Gastrocnemius medialis (tissue), 4 donors: ENCODE results near the gene YLPM1. TPM values are rescaled to one million over a fixed set of nuclear protein-coding genes. Genes with fewer than 3 reads are reported as not detected.
A peak's percentile ranks its signal among the peaks of the same experiment; 100 is the strongest.

ENCODE experiments used
- ATAC-seq, 2 donors: fragments of 150-250 bp; one replicate each; pipeline ENCODE4 v1.9.1; 2016
- DNase-seq, 2 donors: peaks; one replicate each; pipeline ENCODE4 v3.0.0-alpha.2; 2019
- H3K27ac ChIP-seq, 4 donors: fragments of 200-600 bp; sonication (generic); 1 replicate in 1 of 4; 2 replicates in 3 of 4; pipeline ENCODE4 v1.5.1; 2016 to 2018; ENCODE audit warnings: mild to moderate bottlenecking in 2 of 4, moderate library complexity in 1 of 4
- H3K27me3 ChIP-seq, 3 donors: fragments of 200-600 bp; sonication (generic) in 2 of 3; 1 replicate in 1 of 3; 2 replicates in 2 of 3; pipeline versions ENCODE4 v1.5.1 to v1.6.0; 2016 to 2019; ENCODE audit warnings: mild to moderate bottlenecking in 1 of 3, moderate library complexity in 1 of 3
- H3K36me3 ChIP-seq, 2 donors: fragments of 200-600 bp; sonication (generic) in 1 of 2; one replicate each; pipeline ENCODE4 v1.5.1; 2017 to 2018
- H3K4me1 ChIP-seq, 2 donors: fragments of 200-600 bp; sonication (generic) in 1 of 2; one replicate each; pipeline ENCODE4 v1.5.1; 2016 to 2017; ENCODE audit warnings: mild to moderate bottlenecking in 2 of 2
- H3K4me3 ChIP-seq, 4 donors: fragments of 200-600 bp; sonication (generic) in 3 of 4; 1 replicate in 1 of 4; 2 replicates in 3 of 4; pipeline ENCODE4 v1.5.1; 2016 to 2019; ENCODE audit warnings: mild to moderate bottlenecking in 2 of 4
- H3K9me3 ChIP-seq, 3 donors: fragments of 200-600 bp; sonication (generic) in 2 of 3; 1 replicate in 1 of 3; 2 replicates in 2 of 3; pipeline ENCODE4 v1.5.1; 2016 to 2019
- POLR2A ChIP-seq, 2 donors: fragments of 450-650 bp; IDR thresholded peaks; one replicate each; pipeline ENCODE4 v1.6.1; 2017; ENCODE audit warnings: antibody characterized with exemption in 2 of 2, mild to moderate bottlenecking in 2 of 2, moderate library complexity in 2 of 2
- in situ Hi-C, 4 donors: fragments of 200-750 bp; cut with MboI; loops; one replicate each; pipeline versions ENCODE4 v1.15.0 to v1.8.0; 2017; ENCODE audit warnings: low sequenced_read_pairs in 4 of 4
- intact Hi-C: fragments of 100-400 bp; cut with DNase I; formaldehyde crosslinking; loops from one replicate; pipeline ENCODE4 v1.15.1; 2023; ENCODE audit warnings: low total_unique reads
- total RNA-seq, 4 donors: library from RNA; depleted of rRNA; stranded (reverse); fragments of >200 nt; gene quantifications; one replicate each; pipeline versions ENCODE4 v1.1.0 to v1.2.3, GENCODE V29; 2016
- TF ChIP-seq, protein P1 (sequence below), 5 experiments: fragments of 450-650 bp in 3 of 5; fragments of 200-600 bp in 2 of 5; sonication (generic) in 2 of 5; IDR thresholded peaks in 4 of 5; conservative IDR thresholded peaks in 1 of 5; 1 replicate in 4 of 5; 2 replicates in 1 of 5; pipeline ENCODE4 v1.5.1; 2016 to 2019; ENCODE audit warnings: antibody characterized with exemption in 5 of 5, mild to moderate bottlenecking in 3 of 5, moderate library complexity in 3 of 5

Gene YLPM1
- total RNA-seq, 4 donors from 2014 or later = 22.2 to 29.2 (median 25.8) TPM

DNA sequence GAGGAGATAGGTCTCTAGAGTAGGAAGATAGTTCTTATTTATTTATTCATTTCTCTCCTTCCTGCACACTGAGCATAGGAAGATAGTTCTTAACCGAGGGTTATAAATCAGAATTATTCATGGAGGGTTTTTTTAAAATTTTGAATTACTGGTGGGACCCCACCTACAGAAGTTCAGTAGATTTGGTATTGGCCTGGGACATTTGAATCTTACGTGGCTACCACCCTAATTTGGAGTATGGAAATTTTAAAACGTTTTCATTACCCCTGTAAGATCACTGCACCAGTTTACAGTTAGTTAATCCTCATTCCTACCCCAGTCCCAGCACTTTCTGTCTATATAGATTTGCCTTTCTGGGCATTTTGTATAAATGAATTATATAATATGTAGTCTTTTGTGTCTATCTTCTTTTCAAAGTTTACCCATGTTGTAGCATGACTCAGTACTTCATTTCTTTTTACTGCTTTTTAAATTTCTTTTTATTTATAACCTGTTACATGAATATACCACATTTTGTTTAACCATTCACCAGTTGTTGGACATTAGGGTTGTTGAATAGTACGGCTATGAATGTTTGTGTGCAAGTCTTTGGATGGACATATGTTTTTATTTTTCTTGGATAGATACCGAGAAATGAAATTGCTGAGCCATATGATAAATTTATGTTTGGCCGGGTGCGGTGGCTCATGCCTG lies 44.9 kb downstream of the YLPM1 start:
- ATAC-seq (no peak), DNase-seq (no peak)
- Histone ChIP-seq H3K27me3 (no peaks in the 10 kb centered on the region), H3K9me3 (no peaks in the 10 kb centered on the region), H3K4me1 (no peaks in the 10 kb centered on the region), H3K27ac (no peak overlapping the region), H3K4me3 (no peak overlapping the region), H3K36me3 (peaks cover 0 to 64% of the 10 kb centered on the region in 2 donors)
- TF ChIP-seq POLR2A (IDR thresholded peaks at IDR 0.05) = no peak
- TF ChIP-seq, protein P1, sequence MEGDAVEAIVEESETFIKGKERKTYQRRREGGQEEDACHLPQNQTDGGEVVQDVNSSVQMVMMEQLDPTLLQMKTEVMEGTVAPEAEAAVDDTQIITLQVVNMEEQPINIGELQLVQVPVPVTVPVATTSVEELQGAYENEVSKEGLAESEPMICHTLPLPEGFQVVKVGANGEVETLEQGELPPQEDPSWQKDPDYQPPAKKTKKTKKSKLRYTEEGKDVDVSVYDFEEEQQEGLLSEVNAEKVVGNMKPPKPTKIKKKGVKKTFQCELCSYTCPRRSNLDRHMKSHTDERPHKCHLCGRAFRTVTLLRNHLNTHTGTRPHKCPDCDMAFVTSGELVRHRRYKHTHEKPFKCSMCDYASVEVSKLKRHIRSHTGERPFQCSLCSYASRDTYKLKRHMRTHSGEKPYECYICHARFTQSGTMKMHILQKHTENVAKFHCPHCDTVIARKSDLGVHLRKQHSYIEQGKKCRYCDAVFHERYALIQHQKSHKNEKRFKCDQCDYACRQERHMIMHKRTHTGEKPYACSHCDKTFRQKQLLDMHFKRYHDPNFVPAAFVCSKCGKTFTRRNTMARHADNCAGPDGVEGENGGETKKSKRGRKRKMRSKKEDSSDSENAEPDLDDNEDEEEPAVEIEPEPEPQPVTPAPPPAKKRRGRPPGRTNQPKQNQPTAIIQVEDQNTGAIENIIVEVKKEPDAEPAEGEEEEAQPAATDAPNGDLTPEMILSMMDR (IDR thresholded peaks at IDR 0.05 in 4 of 5, conservative IDR thresholded peaks at IDR 0.05 in 1 of 5) = no peak
- in situ Hi-C loops (no loop called here), intact Hi-C loops (no loop called here)

DNA sequence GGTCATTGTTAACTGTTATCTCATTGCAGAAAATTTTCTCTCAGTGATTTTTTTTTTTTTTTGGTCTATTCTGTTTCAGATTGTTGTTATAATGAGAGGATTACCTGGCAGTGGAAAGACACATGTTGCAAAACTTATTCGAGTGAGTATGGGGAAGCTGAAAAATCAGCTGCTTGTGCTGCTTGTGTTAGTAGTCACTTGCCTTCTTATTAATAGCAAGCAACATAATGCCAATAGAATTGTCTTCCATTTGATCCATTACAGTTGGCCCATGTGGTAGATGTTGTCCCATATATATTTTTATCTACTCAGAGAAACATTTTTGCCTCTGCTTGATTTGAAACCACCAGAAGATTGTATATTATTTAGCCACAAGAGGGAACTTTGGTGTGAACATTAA lies 53.0 kb downstream of the YLPM1 start:
- H3K4me1 ChIP-seq = no peaks in the 10 kb centered on the region
- intact Hi-C loops = no loop called here
- H3K9me3 ChIP-seq = no peaks in the 10 kb centered on the region
- H3K27ac ChIP-seq = peak overlapping the region in 3 of 4 donors; percentile 15 to 43 (median 26)
- peaks cover 0 to 90% of the 10 kb centered on the region in 2 donors for H3K36me3 ChIP-seq
- ATAC-seq = peak in 1 of 2 donors; percentile 36
- H3K27me3 ChIP-seq = no peaks in the 10 kb centered on the region
- no peak for DNase-seq
- no peak overlapping the region for H3K4me3 ChIP-seq
- in situ Hi-C loops = no loop called here
- TF ChIP-seq, protein P1 (IDR thresholded peaks at IDR 0.05 in 4 of 5, conservative IDR thresholded peaks at IDR 0.05 in 1 of 5) = no peak
- no peak for TF ChIP-seq POLR2A (IDR thresholded peaks at IDR 0.05)

DNA sequence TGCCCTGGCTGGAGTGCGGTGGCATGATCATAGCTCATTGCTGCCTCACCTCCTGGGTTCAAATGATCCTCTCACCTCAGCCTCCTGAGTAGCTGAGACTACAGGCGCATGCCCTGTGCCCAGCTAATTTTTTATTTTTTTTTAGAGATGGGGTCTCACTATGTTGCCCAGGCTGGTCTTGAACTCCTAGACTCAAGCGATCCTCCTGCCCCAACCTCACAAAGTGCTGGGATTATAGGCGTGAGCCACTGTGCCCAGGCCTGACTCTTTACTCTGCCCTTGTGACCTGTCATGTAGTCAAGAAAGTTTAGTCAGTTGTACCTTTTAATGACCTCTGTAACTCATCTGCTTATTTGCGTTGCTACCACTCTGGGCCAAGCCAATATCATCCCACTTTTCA lies 57.2 kb downstream of the YLPM1 start:
- H3K9me3 ChIP-seq = no peaks in the 10 kb centered on the region
- ATAC-seq (no peak), DNase-seq (no peak)
- no peaks in the 10 kb centered on the region for H3K4me1 ChIP-seq
- H3K27ac ChIP-seq = no peak overlapping the region
- peaks cover 0 to 64% of the 10 kb centered on the region in 2 donors for H3K36me3 ChIP-seq
- in situ Hi-C loops = no loop called here
- TF ChIP-seq, protein P1 (IDR thresholded peaks at IDR 0.05 in 4 of 5, conservative IDR thresholded peaks at IDR 0.05 in 1 of 5) = no peak
- TF ChIP-seq POLR2A (IDR thresholded peaks at IDR 0.05) = no peak
- no peak overlapping the region for H3K4me3 ChIP-seq
- intact Hi-C loops = no loop called here
- H3K27me3 ChIP-seq = no peaks in the 10 kb centered on the region

DNA sequence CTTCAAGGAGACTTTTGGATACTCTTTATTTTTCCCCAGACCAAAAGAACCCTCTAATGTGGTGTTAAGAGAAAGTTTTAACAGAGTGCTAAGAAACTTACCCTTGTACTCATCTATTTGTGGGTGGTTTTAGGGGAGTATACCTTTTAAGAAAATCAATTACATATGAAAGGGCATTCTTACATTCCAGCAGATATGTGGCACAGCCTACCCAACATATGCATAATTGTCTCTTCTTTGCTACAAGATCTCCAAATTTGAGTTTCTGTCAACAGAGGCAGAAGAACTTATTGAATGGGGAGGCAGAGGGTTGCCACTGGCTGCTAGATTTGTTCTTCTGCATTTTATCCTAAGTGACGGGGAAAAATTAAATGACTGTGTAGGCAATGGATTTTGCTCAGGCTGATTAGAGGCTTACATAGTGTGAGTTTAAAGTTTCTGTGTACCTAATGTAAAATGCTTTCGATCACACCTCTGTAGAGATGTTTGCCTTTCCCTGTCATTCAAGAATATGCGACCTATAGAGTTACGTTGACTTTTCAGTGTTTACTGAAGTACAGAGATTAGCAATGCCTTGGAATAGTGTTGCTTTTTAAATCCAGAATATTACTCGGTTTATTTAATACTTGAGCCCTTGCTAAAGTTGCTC lies 58.3 kb downstream of the YLPM1 start:
- H3K4me1 ChIP-seq = no peaks in the 10 kb centered on the region
- in situ Hi-C loops = no loop called here
- DNase-seq (no peak), ATAC-seq (no peak)
- no peaks in the 10 kb centered on the region for H3K27me3 ChIP-seq
- TF ChIP-seq, protein P1 (IDR thresholded peaks at IDR 0.05 in 4 of 5, conservative IDR thresholded peaks at IDR 0.05 in 1 of 5) = no peak
- no peak for TF ChIP-seq POLR2A (IDR thresholded peaks at IDR 0.05)
- no peak overlapping the region for H3K27ac ChIP-seq
- no peaks in the 10 kb centered on the region for H3K9me3 ChIP-seq
- no peak overlapping the region for H3K4me3 ChIP-seq
- intact Hi-C loops = no loop called here
- H3K36me3 ChIP-seq = peaks cover 0 to 61% of the 10 kb centered on the region in 2 donors
